ENCODE data around the gene SLC25A24. TPM values are rescaled to one million over a fixed set of nuclear protein-coding genes. Genes with fewer than 3 reads are reported as not detected.
"Not testable (repeated sequence)": the region's sequence is repeated elsewhere in the genome, so short reads cannot be mapped to it uniquely, and the experiment has no call there.

Gene SLC25A24
- total and polyA plus RNA-seq, 5 donors, result 8.8 to 18.1 (median 16.0) TPM

- DNase-seq (no peak), ATAC-seq (peak in 1 of 2 donors; percentile 33)
- intact Hi-C loops (cut with DNase I), result no loop called here
- H3K9me3 ChIP-seq (ENCODE audit: control insufficient read depth, low read length), result no peaks in the 10 kb centered on the region
- H3K27me3 ChIP-seq (ENCODE audit: control insufficient read depth, insufficient read depth), result no peaks in the 10 kb centered on the region
- peaks cover 10% of the 10 kb centered on the region for H3K4me1 ChIP-seq (ENCODE audit: control insufficient read depth, insufficient read depth, low read length)
- WGBS, result 78% methylated on average over 1 of the region's 1 CpG
- H3K27ac ChIP-seq (ENCODE audit: low read length), result no peak overlapping the region
- H3K4me3 ChIP-seq (ENCODE audit: low read length), result no peak overlapping the region
Observed at GRCh38 chr1:108194051-108194450, 6.1 kb downstream of the SLC25A24 start.

- Histone ChIP-seq H3K27me3 (ENCODE audit: control insufficient read depth, insufficient read depth) (no peaks in the 10 kb centered on the region), H3K9me3 (ENCODE audit: control insufficient read depth, low read length) (no peaks in the 10 kb centered on the region), H3K4me3 (ENCODE audit: low read length) (no peak overlapping the region), H3K4me1 (ENCODE audit: control insufficient read depth, insufficient read depth, low read length) (peaks cover 10% of the 10 kb centered on the region), H3K27ac (ENCODE audit: low read length) (no peak overlapping the region)
- 99% methylated on average over 1 of the region's 1 CpG for WGBS
- no peak for ATAC-seq
- DNase-seq, result no peak
- intact Hi-C loops (cut with DNase I), result no loop called here
Observed at GRCh38 chr1:108193333-108193732, 6.8 kb downstream of the SLC25A24 start.

- Histone ChIP-seq H3K4me1 (ENCODE audit: control insufficient read depth, insufficient read depth, low read length) (peaks cover 6% of the 10 kb centered on the region), H3K27ac (ENCODE audit: low read length) (no peak overlapping the region), H3K4me3 (ENCODE audit: low read length) (no peak overlapping the region), H3K9me3 (ENCODE audit: control insufficient read depth, low read length) (no peaks in the 10 kb centered on the region), H3K27me3 (ENCODE audit: control insufficient read depth, insufficient read depth) (no peaks in the 10 kb centered on the region)
- ATAC-seq (peak in 1 of 2 donors; percentile 40), DNase-seq (no peak)
- intact Hi-C loops (cut with DNase I), result no loop called here
- 99% methylated on average over 28 of the region's 28 CpGs for WGBS
Observed at GRCh38 chr1:108192581-108192980, 7.6 kb downstream of the SLC25A24 start.

- WGBS, result 77% methylated on average over 5 of the region's 5 CpGs
- ATAC-seq, result no peak
Observed at GRCh38 chr1:108190686-108191416, 9.3 kb downstream of the SLC25A24 start.

GRCh38 chr1:108190001-108190634, 10.0 kb downstream of the SLC25A24 start:
- Histone ChIP-seq H3K4me3 (ENCODE audit: low read length) (no peak overlapping the region), H3K9me3 (ENCODE audit: control insufficient read depth, low read length) (no peaks in the 10 kb centered on the region), H3K27ac (ENCODE audit: low read length) (no peak overlapping the region), H3K27me3 (ENCODE audit: control insufficient read depth, insufficient read depth) (no peaks in the 10 kb centered on the region), H3K4me1 (ENCODE audit: control insufficient read depth, insufficient read depth, low read length) (peaks cover 5% of the 10 kb centered on the region)
- intact Hi-C loops (cut with DNase I), result no loop called here
- ATAC-seq (no peak), DNase-seq (no peak)
- WGBS, result 72% methylated on average over 7 of the region's 7 CpGs

More at GRCh38 chr1:108190686-108191416, 9.3 kb downstream of the SLC25A24 start:
- Histone ChIP-seq H3K4me3 (ENCODE audit: low read length) (no peak overlapping the region), H3K4me1 (ENCODE audit: control insufficient read depth, insufficient read depth, low read length) (peaks cover 5% of the 10 kb centered on the region), H3K27me3 (ENCODE audit: control insufficient read depth, insufficient read depth) (no peaks in the 10 kb centered on the region), H3K9me3 (ENCODE audit: control insufficient read depth, low read length) (no peaks in the 10 kb centered on the region), H3K27ac (ENCODE audit: low read length) (no peak overlapping the region)
- intact Hi-C loops (cut with DNase I), result no loop called here
- no peak for DNase-seq

DNA sequence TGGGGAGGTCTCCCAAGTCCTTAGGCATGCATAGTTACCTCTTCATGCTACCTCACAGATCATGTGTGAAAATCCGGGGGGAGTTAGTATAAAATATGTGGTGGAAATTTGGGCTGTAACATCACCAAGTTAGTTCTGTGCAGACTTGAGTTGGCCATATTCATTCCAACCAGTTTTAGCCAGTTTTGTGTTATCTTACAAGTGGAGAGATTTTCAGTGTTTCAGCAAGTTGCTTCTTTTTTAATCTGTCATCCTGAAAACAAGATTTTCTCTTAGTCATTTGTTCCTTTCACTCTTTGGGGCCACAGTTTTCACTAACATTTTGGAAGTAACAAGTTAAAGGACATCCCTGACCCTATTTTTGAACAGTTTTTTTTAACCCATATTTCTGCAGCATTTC, 11.3 kb downstream of the SLC25A24 start:
- 96% methylated on average over 1 of the region's 1 CpG for WGBS
- DNase-seq, result no peak
- Histone ChIP-seq H3K4me3 (ENCODE audit: low read length) (no peak overlapping the region), H3K27me3 (ENCODE audit: control insufficient read depth, insufficient read depth) (no peaks in the 10 kb centered on the region), H3K27ac (ENCODE audit: low read length) (no peak overlapping the region), H3K9me3 (ENCODE audit: control insufficient read depth, low read length) (no peaks in the 10 kb centered on the region), H3K4me1 (ENCODE audit: control insufficient read depth, insufficient read depth, low read length) (peaks cover 3% of the 10 kb centered on the region)
- ATAC-seq, result no peak
- intact Hi-C loops (cut with DNase I), result no loop called here

DNA sequence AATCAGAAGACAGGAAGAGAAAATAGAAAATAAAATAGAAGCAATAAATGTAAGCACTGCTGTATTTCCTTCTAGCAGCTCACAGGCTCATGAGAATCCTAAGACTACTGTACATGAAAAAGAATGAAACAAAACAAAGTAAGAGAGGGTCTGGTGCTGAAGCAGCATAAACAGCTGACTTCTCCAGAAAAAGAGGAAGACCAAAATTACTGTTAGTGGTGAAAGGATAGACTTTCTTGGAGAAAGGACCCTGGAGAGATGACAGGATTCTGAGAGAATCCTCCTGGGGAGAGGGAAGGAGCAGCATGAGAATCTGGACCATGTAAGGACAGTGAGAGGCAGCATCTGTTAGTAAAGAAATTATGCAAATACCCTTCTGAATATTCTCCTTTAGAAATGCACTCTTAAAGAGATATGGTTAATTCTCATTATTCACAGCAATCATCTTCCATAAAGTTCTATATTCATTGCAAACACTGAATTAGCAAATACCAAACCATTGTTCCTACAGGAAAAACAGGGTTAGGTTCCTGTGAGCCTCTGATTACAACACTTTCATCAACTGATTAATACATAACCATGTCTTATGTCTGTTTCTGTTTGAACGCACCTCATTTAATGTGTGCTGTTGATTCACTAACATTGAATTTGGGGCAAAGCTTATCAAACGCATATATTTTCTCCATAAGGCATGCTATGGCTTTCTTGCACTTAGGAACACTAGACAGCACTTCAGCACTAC, 17.0 kb downstream of the SLC25A24 start:
- Histone ChIP-seq H3K4me1 (ENCODE audit: control insufficient read depth, insufficient read depth, low read length) (peaks cover 2% of the 10 kb centered on the region), H3K4me3 (ENCODE audit: low read length) (no peak overlapping the region), H3K27me3 (ENCODE audit: control insufficient read depth, insufficient read depth) (no peaks in the 10 kb centered on the region), H3K27ac (ENCODE audit: low read length) (no peak overlapping the region), H3K9me3 (ENCODE audit: control insufficient read depth, low read length) (no peaks in the 10 kb centered on the region)
- ATAC-seq (no peak), DNase-seq (no peak)
- intact Hi-C loops (cut with DNase I), result no loop called here
- WGBS, result 49% methylated on average over 2 of the region's 2 CpGs

DNA sequence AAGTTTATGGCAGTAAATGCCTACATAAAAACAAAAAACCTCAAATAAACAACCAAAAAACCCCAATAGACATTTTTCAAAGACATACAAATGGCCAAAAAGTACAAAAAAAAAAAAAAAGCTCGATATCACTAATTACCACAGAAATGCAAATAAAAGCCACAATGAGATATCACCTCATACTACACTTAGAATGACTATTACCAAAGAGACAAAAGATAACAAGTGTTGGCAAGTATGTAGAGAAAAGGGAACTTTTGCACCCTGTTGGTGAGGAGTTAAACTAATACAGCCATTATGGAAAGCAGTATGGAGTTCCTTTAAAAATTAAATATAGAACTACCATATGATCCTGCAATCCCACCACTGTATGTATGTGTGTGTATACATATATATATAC, 21.1 kb downstream of the SLC25A24 start:
- WGBS, result 94% methylated on average over 1 of the region's 1 CpG
- Histone ChIP-seq H3K9me3 (ENCODE audit: control insufficient read depth, low read length) (no peaks in the 10 kb centered on the region), H3K4me3 (ENCODE audit: low read length) (no peak overlapping the region), H3K27ac (ENCODE audit: low read length) (no peak overlapping the region), H3K4me1 (ENCODE audit: control insufficient read depth, insufficient read depth, low read length) (peaks cover 2% of the 10 kb centered on the region), H3K27me3 (ENCODE audit: control insufficient read depth, insufficient read depth) (no peaks in the 10 kb centered on the region)
- ATAC-seq (no peak), DNase-seq (no peak)
- intact Hi-C loops (cut with DNase I), result no loop called here

GRCh38 chr1:108162409-108162808, 37.7 kb downstream of the SLC25A24 start:
- H3K4me1 ChIP-seq (ENCODE audit: control insufficient read depth, insufficient read depth, low read length); H3K27ac ChIP-seq (ENCODE audit: low read length); DNase-seq; H3K4me3 ChIP-seq (ENCODE audit: low read length); H3K9me3 ChIP-seq (ENCODE audit: control insufficient read depth, low read length); intact Hi-C loops (cut with DNase I); ATAC-seq; H3K27me3 ChIP-seq (ENCODE audit: control insufficient read depth, insufficient read depth): not testable (repeated sequence)
- WGBS, result no CpG with 5 or more reads among the region's 1 CpG

- H3K27ac ChIP-seq (ENCODE audit: low read length); H3K4me3 ChIP-seq (ENCODE audit: low read length); H3K4me1 ChIP-seq (ENCODE audit: control insufficient read depth, insufficient read depth, low read length); ATAC-seq; H3K9me3 ChIP-seq (ENCODE audit: control insufficient read depth, low read length); intact Hi-C loops (cut with DNase I); H3K27me3 ChIP-seq (ENCODE audit: control insufficient read depth, insufficient read depth): not testable (repeated sequence)
- 99% methylated on average over 16 of the region's 30 CpGs for WGBS
- DNase-seq, result peak in 1 of 3 donors; percentile 31
Observed at GRCh38 chr1:108159951-108160350, 40.2 kb downstream of the SLC25A24 start.

- WGBS, result 98% methylated on average over 7 of the region's 7 CpGs
- no peaks in the 10 kb centered on the region for H3K9me3 ChIP-seq (ENCODE audit: control insufficient read depth, low read length)
- ATAC-seq, result no peak
- intact Hi-C loops (cut with DNase I), result no loop called here
- no peak for DNase-seq
- no peak overlapping the region for H3K4me3 ChIP-seq (ENCODE audit: low read length)
- H3K27me3 ChIP-seq (ENCODE audit: control insufficient read depth, insufficient read depth), result no peaks in the 10 kb centered on the region
- peaks cover 3% of the 10 kb centered on the region for H3K4me1 ChIP-seq (ENCODE audit: control insufficient read depth, insufficient read depth, low read length)
- no peak overlapping the region for H3K27ac ChIP-seq (ENCODE audit: low read length)
Observed at GRCh38 chr1:108158893-108159453, 41.2 kb downstream of the SLC25A24 start.

Measured in right cardiac atrium (tissue), 5 donors.